Measurements from ENCODE around the gene WASF2.

Gene WASF2

DNA sequence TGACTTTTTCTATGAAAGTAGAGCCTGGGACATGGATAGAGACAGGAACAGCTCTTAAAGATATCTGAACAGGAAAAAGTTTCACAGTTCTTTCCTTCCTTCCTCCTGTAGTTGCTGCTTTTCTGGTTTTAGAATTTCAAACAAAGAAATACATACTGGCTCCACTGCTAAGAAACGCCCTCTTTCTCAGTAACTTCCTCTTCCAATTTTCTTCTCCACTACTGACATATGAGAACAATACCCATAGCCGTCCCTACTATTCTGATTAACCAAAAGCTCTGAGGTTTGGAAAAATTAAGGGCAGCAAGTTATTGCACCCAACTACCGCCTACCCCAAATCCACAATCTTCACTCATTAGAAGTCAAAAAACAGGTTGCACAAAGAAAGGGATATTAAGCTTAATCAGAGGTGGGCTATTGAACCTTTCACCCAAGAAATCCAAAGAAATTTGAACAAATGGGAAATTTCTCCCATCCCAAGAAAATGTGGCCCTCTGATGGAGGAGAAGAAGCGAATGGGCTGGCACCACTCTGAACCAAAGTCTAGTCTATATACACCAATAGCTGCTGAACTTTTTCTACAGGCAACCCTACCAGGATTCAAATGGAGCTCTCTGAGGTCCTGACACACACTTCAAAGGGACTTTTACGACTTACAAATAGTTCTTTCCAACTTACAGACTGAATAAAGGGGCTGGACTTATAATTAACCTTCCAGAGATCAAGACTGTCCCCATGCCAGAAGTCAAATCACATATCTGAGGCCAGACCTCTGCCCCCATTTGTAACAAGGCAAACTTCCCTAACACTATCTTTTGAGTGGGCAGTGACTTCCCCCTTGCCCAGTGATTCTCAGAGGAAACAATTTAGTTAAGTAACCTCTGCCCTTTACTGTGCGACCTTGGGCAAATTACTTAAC, 1.7 kb downstream of the WASF2 start:
- H3K27me3 ChIP-seq (ENCODE audit: insufficient read depth, poor library complexity, severe bottlenecking), result no peaks in the 10 kb centered on the region
- TF ChIP-seq, protein P1, sequence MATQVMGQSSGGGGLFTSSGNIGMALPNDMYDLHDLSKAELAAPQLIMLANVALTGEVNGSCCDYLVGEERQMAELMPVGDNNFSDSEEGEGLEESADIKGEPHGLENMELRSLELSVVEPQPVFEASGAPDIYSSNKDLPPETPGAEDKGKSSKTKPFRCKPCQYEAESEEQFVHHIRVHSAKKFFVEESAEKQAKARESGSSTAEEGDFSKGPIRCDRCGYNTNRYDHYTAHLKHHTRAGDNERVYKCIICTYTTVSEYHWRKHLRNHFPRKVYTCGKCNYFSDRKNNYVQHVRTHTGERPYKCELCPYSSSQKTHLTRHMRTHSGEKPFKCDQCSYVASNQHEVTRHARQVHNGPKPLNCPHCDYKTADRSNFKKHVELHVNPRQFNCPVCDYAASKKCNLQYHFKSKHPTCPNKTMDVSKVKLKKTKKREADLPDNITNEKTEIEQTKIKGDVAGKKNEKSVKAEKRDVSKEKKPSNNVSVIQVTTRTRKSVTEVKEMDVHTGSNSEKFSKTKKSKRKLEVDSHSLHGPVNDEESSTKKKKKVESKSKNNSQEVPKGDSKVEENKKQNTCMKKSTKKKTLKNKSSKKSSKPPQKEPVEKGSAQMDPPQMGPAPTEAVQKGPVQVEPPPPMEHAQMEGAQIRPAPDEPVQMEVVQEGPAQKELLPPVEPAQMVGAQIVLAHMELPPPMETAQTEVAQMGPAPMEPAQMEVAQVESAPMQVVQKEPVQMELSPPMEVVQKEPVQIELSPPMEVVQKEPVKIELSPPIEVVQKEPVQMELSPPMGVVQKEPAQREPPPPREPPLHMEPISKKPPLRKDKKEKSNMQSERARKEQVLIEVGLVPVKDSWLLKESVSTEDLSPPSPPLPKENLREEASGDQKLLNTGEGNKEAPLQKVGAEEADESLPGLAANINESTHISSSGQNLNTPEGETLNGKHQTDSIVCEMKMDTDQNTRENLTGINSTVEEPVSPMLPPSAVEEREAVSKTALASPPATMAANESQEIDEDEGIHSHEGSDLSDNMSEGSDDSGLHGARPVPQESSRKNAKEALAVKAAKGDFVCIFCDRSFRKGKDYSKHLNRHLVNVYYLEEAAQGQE (IDR thresholded peaks at IDR 0.05; ENCODE audit: insufficient replicate concordance, low read depth), result peak; percentile 81
- TF ChIP-seq, protein P2, sequence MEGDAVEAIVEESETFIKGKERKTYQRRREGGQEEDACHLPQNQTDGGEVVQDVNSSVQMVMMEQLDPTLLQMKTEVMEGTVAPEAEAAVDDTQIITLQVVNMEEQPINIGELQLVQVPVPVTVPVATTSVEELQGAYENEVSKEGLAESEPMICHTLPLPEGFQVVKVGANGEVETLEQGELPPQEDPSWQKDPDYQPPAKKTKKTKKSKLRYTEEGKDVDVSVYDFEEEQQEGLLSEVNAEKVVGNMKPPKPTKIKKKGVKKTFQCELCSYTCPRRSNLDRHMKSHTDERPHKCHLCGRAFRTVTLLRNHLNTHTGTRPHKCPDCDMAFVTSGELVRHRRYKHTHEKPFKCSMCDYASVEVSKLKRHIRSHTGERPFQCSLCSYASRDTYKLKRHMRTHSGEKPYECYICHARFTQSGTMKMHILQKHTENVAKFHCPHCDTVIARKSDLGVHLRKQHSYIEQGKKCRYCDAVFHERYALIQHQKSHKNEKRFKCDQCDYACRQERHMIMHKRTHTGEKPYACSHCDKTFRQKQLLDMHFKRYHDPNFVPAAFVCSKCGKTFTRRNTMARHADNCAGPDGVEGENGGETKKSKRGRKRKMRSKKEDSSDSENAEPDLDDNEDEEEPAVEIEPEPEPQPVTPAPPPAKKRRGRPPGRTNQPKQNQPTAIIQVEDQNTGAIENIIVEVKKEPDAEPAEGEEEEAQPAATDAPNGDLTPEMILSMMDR (IDR thresholded peaks at IDR 0.05; ENCODE audit: insufficient read depth, low read length), result no peak
- peak; percentile 38 to 42 for DNase-seq (ENCODE audit: low read depth in 1 of 2, low spot score in 1 of 2)
- peak overlapping the region; percentile 84 for H3K4me3 ChIP-seq (replicated peaks; ENCODE audit: insufficient read depth, low read length)
- peak overlapping the region; percentile 52 for H3K27ac ChIP-seq (replicated peaks)

DNA sequence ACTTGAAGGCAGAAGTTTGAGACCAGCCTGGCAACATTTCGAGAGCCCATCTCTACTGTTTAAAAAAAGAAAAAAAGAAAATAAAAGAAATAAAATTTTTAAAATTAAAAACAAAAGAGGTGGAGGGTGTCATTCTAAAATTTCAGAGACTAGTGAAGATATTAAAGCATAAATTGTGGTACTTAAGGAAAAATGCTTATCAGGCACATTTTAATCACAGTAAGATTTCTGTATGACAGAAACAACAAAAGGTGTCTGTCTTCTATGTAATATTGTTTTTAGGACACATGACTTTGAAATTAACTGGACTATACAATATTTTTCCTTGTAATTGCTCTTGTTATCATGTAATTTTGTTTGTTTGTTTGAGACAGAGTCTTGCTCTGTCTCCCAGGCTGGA, 4.6 kb downstream of the WASF2 start:
- H3K27ac ChIP-seq (replicated peaks), result no peak overlapping the region
- DNase-seq (ENCODE audit: low read depth in 1 of 2, low spot score in 1 of 2), result no peak
- TF ChIP-seq SPI1 (IDR thresholded peaks at IDR 0.05; ENCODE audit: borderline replicate concordance, low read depth) (no peak), POLR2AphosphoS5 (IDR thresholded peaks at IDR 0.05; ENCODE audit: low read depth) (no peak), GABPA (IDR thresholded peaks at IDR 0.05; ENCODE audit: low read depth) (no peak)
- TF ChIP-seq, protein P1 (IDR thresholded peaks at IDR 0.05; ENCODE audit: insufficient replicate concordance, low read depth), result no peak
- TF ChIP-seq, protein P2 (IDR thresholded peaks at IDR 0.05; ENCODE audit: insufficient read depth, low read length), result no peak
- H3K27me3 ChIP-seq (ENCODE audit: insufficient read depth, poor library complexity, severe bottlenecking), result no peaks in the 10 kb centered on the region
- no peak overlapping the region for H3K4me3 ChIP-seq (replicated peaks; ENCODE audit: insufficient read depth, low read length)

DNA sequence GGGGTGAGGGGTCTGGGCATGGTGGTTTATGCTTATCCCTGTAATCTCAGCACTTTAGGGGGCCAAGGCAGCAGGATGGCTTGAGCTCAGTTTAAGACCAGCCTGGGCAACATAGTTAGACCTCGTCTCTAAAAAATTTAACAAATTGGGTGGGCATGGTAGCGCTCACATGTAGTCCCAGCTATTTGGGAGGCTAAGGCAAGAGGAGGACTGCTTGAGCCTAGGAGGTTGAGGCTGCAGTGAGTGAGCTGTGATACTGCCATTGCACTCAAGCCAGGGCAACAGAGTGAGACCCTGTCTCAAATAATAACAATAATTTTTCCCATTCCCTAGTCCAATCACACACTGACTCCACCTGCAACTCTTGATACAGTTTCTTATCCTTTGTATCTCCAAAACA, 6.3 kb downstream of the WASF2 start:
- DNase-seq (ENCODE audit: low read depth in 1 of 2, low spot score in 1 of 2), result no peak
- Histone ChIP-seq H3K27ac (replicated peaks) (no peak overlapping the region), H3K27me3 (ENCODE audit: insufficient read depth, poor library complexity, severe bottlenecking) (no peaks in the 10 kb centered on the region), H3K4me3 (replicated peaks; ENCODE audit: insufficient read depth, low read length) (no peak overlapping the region)
- TF ChIP-seq, protein P1 (IDR thresholded peaks at IDR 0.05; ENCODE audit: insufficient replicate concordance, low read depth), result no peak
- TF ChIP-seq GABPA (IDR thresholded peaks at IDR 0.05; ENCODE audit: low read depth), result no peak
- TF ChIP-seq, protein P2 (IDR thresholded peaks at IDR 0.05; ENCODE audit: insufficient read depth, low read length), result no peak
- no peak for TF ChIP-seq POLR2AphosphoS5 (IDR thresholded peaks at IDR 0.05; ENCODE audit: low read depth)
- no peak for TF ChIP-seq SPI1 (IDR thresholded peaks at IDR 0.05; ENCODE audit: borderline replicate concordance, low read depth)
